Bronchial smooth muscle cell (primary cell): ENCODE results near the gene SND1. TPM values are rescaled to one million over a fixed set of nuclear protein-coding genes. Genes with fewer than 3 reads are reported as not detected.

ENCODE experiments used
- total RNA-seq: library from RNA; depleted of rRNA; stranded (reverse); fragments of >200 nt; gene quantifications from 2 replicates; pipeline ENCODE4 v1.2.1, GENCODE V29; 2014

SND1 gene
- 202 and 206 TPM in 2 replicates for total RNA-seq

DNA sequence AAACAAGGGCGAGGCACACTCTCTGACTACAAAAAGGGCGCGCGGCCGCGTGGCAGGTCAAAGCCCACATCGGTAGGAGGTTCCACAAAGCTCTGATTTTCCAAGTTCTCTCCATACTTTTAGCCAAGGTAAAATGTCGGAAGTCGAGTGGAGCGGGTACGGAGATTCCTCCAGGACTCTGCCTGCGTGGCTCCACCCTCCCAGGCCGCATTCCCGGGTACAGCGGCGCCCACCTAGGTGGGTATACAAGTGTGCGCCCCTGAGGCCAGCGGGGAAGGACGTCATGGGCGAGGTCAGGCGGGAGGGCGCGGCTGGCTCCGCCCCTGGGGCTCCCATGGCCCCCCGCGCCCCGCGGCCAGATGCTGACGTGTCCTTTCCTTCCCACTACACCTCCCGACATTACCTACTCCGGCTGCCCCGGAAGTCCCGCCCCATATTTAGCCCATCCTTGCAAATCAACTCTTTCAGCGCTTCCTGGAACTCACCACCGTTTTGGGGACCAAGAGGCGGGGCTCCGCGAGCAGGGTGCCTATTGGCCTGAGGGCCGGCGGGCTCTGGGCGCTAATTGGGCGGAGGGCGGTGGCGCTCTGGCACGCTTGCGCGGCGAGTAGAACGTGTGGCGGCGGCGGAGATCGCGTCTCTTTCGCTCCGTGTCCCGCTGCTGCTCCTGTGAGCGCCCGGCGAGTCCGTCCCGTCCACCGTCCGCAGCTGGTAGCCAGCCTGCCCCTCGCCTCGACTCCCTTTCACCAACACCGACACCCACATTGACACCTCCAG, at the start of gene SND1:
SND1 (plus strand) TSS at position 639 of the 777 bp plus-strand sequence. CDS start 180 bp downstream, outside the sequence.

DNA sequence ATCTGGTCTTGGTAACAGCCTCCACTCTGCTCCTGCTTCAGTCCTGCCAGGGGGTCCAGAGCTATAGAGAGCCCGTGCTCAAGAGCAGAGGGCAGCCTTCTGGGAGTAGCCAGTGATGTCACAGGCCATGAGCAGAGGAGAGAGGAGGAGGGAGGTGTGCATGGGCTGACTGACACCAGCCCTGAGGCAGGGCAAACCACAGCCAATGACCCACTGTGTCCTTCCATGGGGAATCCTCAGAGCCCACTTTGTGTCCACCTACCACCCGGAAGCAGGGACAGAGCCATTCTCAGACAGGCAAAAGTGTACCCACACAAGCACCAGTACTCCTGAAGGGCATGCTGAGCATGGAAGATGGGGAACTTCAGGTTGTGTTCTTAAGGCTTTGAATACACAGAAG, 34.0 kb upstream of the SND1 start, which contains the start of gene PAX4:
PAX4 (minus strand) TSS at position 101 of the 400 bp plus-strand sequence. CDS start 2,214 bp downstream, outside the sequence.

DNA sequence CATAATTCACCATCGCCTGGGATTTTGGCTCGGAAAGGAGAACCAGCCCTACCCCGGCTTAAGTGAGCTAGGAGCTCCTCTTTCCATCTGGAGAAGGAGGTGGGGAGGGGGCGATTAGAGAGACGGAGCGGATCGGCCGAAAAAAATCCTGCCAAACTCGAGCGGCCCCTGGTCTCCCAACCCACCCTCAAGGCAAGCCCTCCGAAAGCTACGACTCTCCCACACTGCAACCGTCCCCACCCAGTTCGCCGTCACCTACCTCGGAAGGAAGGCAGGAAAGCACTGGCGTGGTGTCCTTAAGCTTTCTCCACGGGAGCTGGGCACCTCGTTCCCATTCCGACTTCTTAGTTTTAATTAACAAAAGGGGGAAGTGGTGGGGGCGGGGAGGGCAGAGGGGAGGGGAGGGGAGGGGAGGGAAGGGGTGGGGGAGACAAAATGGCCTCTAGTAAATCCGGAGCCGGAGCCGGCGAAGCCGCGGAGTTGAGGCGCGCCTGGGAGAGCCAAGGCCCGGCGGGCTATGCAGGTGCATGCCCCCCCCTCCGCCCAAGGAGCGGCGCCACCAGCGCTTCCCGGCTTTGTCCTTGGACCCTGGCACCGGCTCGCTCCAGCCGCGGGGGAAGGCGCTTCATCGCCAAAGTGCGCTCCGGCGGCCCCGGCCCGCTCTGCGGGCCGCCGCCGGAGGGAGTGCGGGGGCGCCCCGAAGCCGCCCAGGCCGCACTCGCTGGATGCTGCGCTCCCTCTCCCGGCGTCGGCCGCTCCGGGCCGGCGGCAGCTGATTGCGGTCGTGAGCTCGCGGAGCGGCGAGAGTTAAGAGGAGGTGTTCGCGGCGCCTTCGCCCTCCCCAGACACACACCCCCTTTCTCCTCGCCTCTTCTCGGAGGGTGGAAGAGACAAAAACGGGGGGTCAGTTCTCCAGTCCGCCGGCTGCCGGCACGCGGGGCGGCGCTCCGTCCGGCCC, 378.9 kb downstream of the SND1 start, which contains the start of gene LRRC4:
LRRC4 (minus strand) TSS at position 784 of the 958 bp plus-strand sequence. CDS start 797 bp downstream, outside the sequence.

Other genes with a start within 250 kb of the SND1 start
- 21.3 and 24.0 TPM in 2 replicates for gene GCC1, start 66.6 kb upstream of the SND1 start, total RNA-seq
- gene ARF5, start 63.8 kb upstream of the SND1 start, total RNA-seq, result 108 and 124 TPM in 2 replicates
- 0.77 TPM in 1 of 2 replicates, not detected in the other for gene FSCN3, start 58.5 kb upstream of the SND1 start, total RNA-seq
- gene PAX4, start 34.1 kb upstream of the SND1 start, total RNA-seq, result not detected in 2 replicates